Liver (tissue), 9 donors: ENCODE measurements around the gene SESTD1. TPM values are rescaled to one million over a fixed set of nuclear protein-coding genes. Genes with fewer than 3 reads are reported as not detected.

Source experiments
- DNase-seq: peaks from one replicate; pipeline ENCODE4 v3.0.0-alpha.2; 2017; ENCODE audit warnings: low spot score
- H3K27ac ChIP-seq, 2 donors: one replicate each; pipeline ENCODE4 v1.7.0; 2013; ENCODE audit warnings: inconsistent platforms in 2 of 2, low read length in 2 of 2, control low read depth in 1 of 2, low read depth in 1 of 2, mild to moderate bottlenecking in 1 of 2
- H3K27me3 ChIP-seq, 4 donors: one replicate each; pipeline versions ENCODE4 v1.6.1 to v1.7.0; 2013; ENCODE audit warnings: low read length in 3 of 4, inconsistent platforms in 1 of 4, mild to moderate bottlenecking in 1 of 4, moderate library complexity in 1 of 4; ENCODE audit not compliant: control insufficient read depth in 4 of 4, insufficient read depth in 4 of 4
- H3K36me3 ChIP-seq, 4 donors: one replicate each; pipeline versions ENCODE4 v1.6.1 to v1.7.0; 2013; ENCODE audit warnings: low read length in 3 of 4, mild to moderate bottlenecking in 3 of 4, low read depth in 1 of 4, moderate library complexity in 1 of 4; ENCODE audit not compliant: control insufficient read depth in 4 of 4, insufficient read depth in 3 of 4
- H3K4me1 ChIP-seq, 4 donors: one replicate each; pipeline versions ENCODE4 v1.6.1 to v1.7.0; 2013; ENCODE audit warnings: low read length in 3 of 4, mild to moderate bottlenecking in 3 of 4, moderate library complexity in 1 of 4; ENCODE audit not compliant: control insufficient read depth in 4 of 4, insufficient read depth in 4 of 4
- H3K4me3 ChIP-seq, 3 donors: one replicate each; pipeline versions ENCODE4 v1.6.1 to v1.7.0; 2013; ENCODE audit warnings: low read length in 3 of 3, control low read depth in 1 of 3, low read depth in 1 of 3, mild to moderate bottlenecking in 1 of 3
- H3K9ac ChIP-seq, 2 donors: one replicate each; pipeline ENCODE4 v1.7.0; 2013; ENCODE audit warnings: low read length in 2 of 2, mild to moderate bottlenecking in 2 of 2, moderate library complexity in 2 of 2, control low read depth in 1 of 2, low read depth in 1 of 2
- H3K9me3 ChIP-seq, 4 donors: one replicate each; pipeline versions ENCODE4 v1.6.1 to v1.7.0; 2013; ENCODE audit warnings: low read length in 3 of 4; ENCODE audit not compliant: control insufficient read depth in 4 of 4
- EGR1 ChIP-seq, 2 donors: IDR thresholded peaks; 2 replicates each; pipeline ENCODE4 v1.6.1; 2016 to 2018; ENCODE audit warnings: antibody characterized with exemption in 2 of 2, low read depth in 2 of 2
- FOXA1 ChIP-seq: IDR thresholded peaks from 2 replicates; pipeline ENCODE4 v1.6.1; 2016; ENCODE audit warnings: antibody characterized with exemption
- FOXA2 ChIP-seq: IDR thresholded peaks from 2 replicates; pipeline ENCODE4 v1.6.1; 2016; ENCODE audit warnings: antibody characterized with exemption
- GABPA ChIP-seq, 2 donors: IDR thresholded peaks in 1 of 2; conservative IDR thresholded peaks in 1 of 2; 2 replicates each; pipeline ENCODE4 v1.6.1; 2016; ENCODE audit warnings: antibody characterized with exemption in 2 of 2, mild to moderate bottlenecking in 1 of 2, moderate library complexity in 1 of 2
- HNF4A ChIP-seq, 2 donors: conservative IDR thresholded peaks; 2 replicates each; pipeline ENCODE4 v1.6.1; 2016; ENCODE audit warnings: antibody characterized with exemption in 2 of 2, mild to moderate bottlenecking in 2 of 2
- HNF4G ChIP-seq: IDR thresholded peaks from 2 replicates; pipeline ENCODE4 v1.6.1; 2016; ENCODE audit warnings: antibody characterized with exemption
- JUND ChIP-seq, 2 donors: IDR thresholded peaks; 2 replicates each; pipeline ENCODE4 v1.6.1; 2016; ENCODE audit warnings: antibody characterized with exemption in 2 of 2
- MAX ChIP-seq: IDR thresholded peaks from 2 replicates; pipeline ENCODE4 v1.6.1; 2016; ENCODE audit warnings: antibody characterized with exemption
- NR2F2 ChIP-seq: IDR thresholded peaks from 2 replicates; pipeline ENCODE4 v1.6.1; 2016; ENCODE audit warnings: antibody characterized with exemption
- RAD21 ChIP-seq, 2 donors: IDR thresholded peaks; 2 replicates each; pipeline ENCODE4 v1.6.1; 2016; ENCODE audit warnings: antibody characterized with exemption in 2 of 2, mild to moderate bottlenecking in 2 of 2
- REST ChIP-seq: IDR thresholded peaks from 2 replicates; pipeline ENCODE4 v1.6.1; 2016; ENCODE audit warnings: antibody characterized with exemption, mild to moderate bottlenecking
- RXRA ChIP-seq, 2 donors: IDR thresholded peaks; 2 replicates each; pipeline ENCODE4 v1.6.1; 2017 to 2018; ENCODE audit warnings: antibody characterized with exemption in 2 of 2, mild to moderate bottlenecking in 1 of 2
- SP1 ChIP-seq: IDR thresholded peaks from 2 replicates; pipeline ENCODE4 v1.6.1; 2018; ENCODE audit warnings: antibody characterized with exemption, mild to moderate bottlenecking
- TAF1 ChIP-seq: conservative IDR thresholded peaks from 2 replicates; pipeline ENCODE4 v1.6.1; 2016; ENCODE audit warnings: antibody characterized with exemption, mild to moderate bottlenecking
- YY1 ChIP-seq: IDR thresholded peaks from 2 replicates; pipeline ENCODE4 v1.6.1; 2016; ENCODE audit warnings: antibody characterized with exemption, mild to moderate bottlenecking
- ZBTB33 ChIP-seq: IDR thresholded peaks from 2 replicates; pipeline ENCODE4 v1.6.1; 2016; ENCODE audit warnings: antibody characterized with exemption
- WGBS: extraction: QIAGEN DNeasy Blood & Tissue Kit; methylation state at CpG from one replicate; pipeline ENCODE4 v1.1.7; 2013; 5-methylcytosine and 5-hydroxymethylcytosine counted together
- polyA plus RNA-seq, 2 donors: library from polyadenylated mRNA; stranded (reverse) in 1 of 2; unstranded in 1 of 2; fragments of 200-250 nt in 1 of 2; fragments of >200 nt in 1 of 2; fragmentation: Nextera tagmentation in 1 of 2; extraction: Ambion mirVana in 1 of 2; gene quantifications; one replicate each; pipeline versions ENCODE4 v1.2.1 to v1.2.3, GENCODE V29; 2013 to 2015
- total RNA-seq, 2 donors: library from RNA; depleted of rRNA; stranded (reverse); fragments of >200 nt; gene quantifications; one replicate each; pipeline ENCODE4 v1.2.3, GENCODE V29; 2014
- TF ChIP-seq, protein P1 (sequence below): fragments of 150-350 bp; IDR thresholded peaks from 2 replicates; pipeline ENCODE4 v1.5.1; 2017; ENCODE audit warnings: improper control_type of control experiment, low read depth, low read length; ENCODE audit not compliant: missing input control
- TF ChIP-seq, protein P2 (sequence below): IDR thresholded peaks from 2 replicates; pipeline ENCODE4 v1.6.1; 2016; ENCODE audit warnings: antibody characterized with exemption
- donor health status: healthy.
- donor health status: healthy.
- donor health status: healthy.
- donor health status: healthy.
- donor health status: healthy.

The SESTD1 gene
- total and polyA plus RNA-seq, 4 donors = 6.3 to 10.1 (median 7.4) TPM

DNA sequence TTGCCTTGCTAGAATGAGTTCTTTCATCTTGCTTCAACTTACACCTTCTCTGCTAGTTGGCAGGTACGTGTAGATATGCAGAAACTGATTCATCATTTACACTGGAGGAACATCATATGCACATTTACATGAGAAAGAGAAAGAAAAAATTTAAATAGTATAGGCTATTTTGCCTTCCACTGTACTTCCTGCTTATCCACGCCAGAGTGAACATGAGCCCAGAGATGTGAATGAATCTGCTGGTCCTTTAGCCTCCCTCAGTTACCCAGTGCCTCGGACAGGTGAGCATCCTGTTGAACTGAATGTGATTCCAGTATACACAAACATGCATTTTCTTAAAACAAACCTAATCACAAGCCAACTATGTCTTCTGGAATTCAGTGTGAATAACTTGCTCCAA lies 83.6 kb downstream of the SESTD1 start:
- H3K4me1 ChIP-seq = peaks cover 0 to 1% (median 0%) of the 10 kb centered on the region in 4 donors
- no peaks in the 10 kb centered on the region for H3K9me3 ChIP-seq
- no peak overlapping the region for H3K4me3 ChIP-seq
- peaks cover 0 to 4% (median under 1%) of the 10 kb centered on the region in 4 donors for H3K36me3 ChIP-seq
- 92% methylated on average over 3 of the region's 3 CpGs for WGBS
- no peak overlapping the region for H3K9ac ChIP-seq
- H3K27me3 ChIP-seq = no peaks in the 10 kb centered on the region
- no peak for DNase-seq
- no peak overlapping the region for H3K27ac ChIP-seq
- TF ChIP-seq REST = no peak
- no peak for TF ChIP-seq HNF4A (conservative IDR thresholded peaks at IDR 0.05)
- no peak for TF ChIP-seq EGR1 (IDR thresholded peaks at IDR 0.05; ENCODE audit: low read depth in 2 of 2)
- TF ChIP-seq HNF4G = no peak
- TF ChIP-seq TAF1 = no peak
- TF ChIP-seq MAX = no peak
- TF ChIP-seq RAD21 (IDR thresholded peaks at IDR 0.05) = no peak
- TF ChIP-seq GABPA (IDR thresholded peaks at IDR 0.05 in 1 of 2, conservative IDR thresholded peaks at IDR 0.05 in 1 of 2) = no peak
- no peak for TF ChIP-seq JUND (IDR thresholded peaks at IDR 0.05)
- TF ChIP-seq FOXA2 = no peak
- no peak for TF ChIP-seq SP1
- TF ChIP-seq, protein P1, sequence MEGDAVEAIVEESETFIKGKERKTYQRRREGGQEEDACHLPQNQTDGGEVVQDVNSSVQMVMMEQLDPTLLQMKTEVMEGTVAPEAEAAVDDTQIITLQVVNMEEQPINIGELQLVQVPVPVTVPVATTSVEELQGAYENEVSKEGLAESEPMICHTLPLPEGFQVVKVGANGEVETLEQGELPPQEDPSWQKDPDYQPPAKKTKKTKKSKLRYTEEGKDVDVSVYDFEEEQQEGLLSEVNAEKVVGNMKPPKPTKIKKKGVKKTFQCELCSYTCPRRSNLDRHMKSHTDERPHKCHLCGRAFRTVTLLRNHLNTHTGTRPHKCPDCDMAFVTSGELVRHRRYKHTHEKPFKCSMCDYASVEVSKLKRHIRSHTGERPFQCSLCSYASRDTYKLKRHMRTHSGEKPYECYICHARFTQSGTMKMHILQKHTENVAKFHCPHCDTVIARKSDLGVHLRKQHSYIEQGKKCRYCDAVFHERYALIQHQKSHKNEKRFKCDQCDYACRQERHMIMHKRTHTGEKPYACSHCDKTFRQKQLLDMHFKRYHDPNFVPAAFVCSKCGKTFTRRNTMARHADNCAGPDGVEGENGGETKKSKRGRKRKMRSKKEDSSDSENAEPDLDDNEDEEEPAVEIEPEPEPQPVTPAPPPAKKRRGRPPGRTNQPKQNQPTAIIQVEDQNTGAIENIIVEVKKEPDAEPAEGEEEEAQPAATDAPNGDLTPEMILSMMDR = no peak
- TF ChIP-seq, protein P2, sequence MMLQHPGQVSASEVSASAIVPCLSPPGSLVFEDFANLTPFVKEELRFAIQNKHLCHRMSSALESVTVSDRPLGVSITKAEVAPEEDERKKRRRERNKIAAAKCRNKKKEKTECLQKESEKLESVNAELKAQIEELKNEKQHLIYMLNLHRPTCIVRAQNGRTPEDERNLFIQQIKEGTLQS = no peak
- TF ChIP-seq YY1 = no peak

DNA sequence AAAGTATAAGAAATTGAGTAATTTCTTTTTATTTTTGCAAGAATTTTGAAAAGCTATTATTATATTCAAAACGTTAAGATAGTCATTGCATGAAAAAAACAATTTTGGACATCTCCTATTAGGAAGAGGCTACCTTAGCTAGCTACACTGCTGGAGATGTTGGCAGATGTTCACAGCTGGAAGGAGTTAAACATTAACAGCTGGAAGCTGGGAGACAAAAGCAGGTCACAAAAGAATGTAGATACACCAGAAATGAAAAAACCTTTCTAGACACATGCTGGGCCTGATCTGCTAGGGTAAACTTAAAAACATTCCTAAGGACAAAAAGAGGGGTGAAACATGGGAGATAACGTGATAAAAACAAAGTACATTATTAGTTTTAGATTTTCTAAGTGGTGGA lies 84.4 kb downstream of the SESTD1 start:
- Histone ChIP-seq H3K9ac (no peak overlapping the region), H3K9me3 (no peaks in the 10 kb centered on the region), H3K27me3 (no peaks in the 10 kb centered on the region), H3K4me1 (peaks cover 0 to 1% (median 0%) of the 10 kb centered on the region in 4 donors), H3K36me3 (peaks cover 0 to 5% (median 2%) of the 10 kb centered on the region in 4 donors), H3K4me3 (no peak overlapping the region), H3K27ac (no peak overlapping the region)
- DNase-seq = no peak
- 79% methylated on average over 2 of the region's 2 CpGs for WGBS
- TF ChIP-seq TAF1 (no peak), EGR1 (IDR thresholded peaks at IDR 0.05; ENCODE audit: low read depth in 2 of 2) (no peak), RXRA (IDR thresholded peaks at IDR 0.05) (no peak), SP1 (no peak), GABPA (IDR thresholded peaks at IDR 0.05 in 1 of 2, conservative IDR thresholded peaks at IDR 0.05 in 1 of 2) (no peak), ZBTB33 (no peak), REST (no peak), JUND (IDR thresholded peaks at IDR 0.05) (no peak), YY1 (no peak), FOXA1 (no peak), MAX (no peak), NR2F2 (no peak)
- TF ChIP-seq, protein P1 = no peak
